ENCODE data around the gene GPR27. TPM values are rescaled to one million over a fixed set of nuclear protein-coding genes. Genes with fewer than 3 reads are reported as not detected.

GPR27 gene
- total and polyA plus RNA-seq, 2 of the 8 experiments (the other 6 are each of a cell fraction or from before 2014, with no cell fraction given): 11.3 to 12.5 TPM

GRCh38 chr3:71744738-71745137 lies 8.9 kb upstream of the GPR27 start:
- H3K23me2 ChIP-seq (ENCODE audit: low read depth, low read length): no peaks in the 10 kb centered on the region
- peaks cover 3 to 8% of the 10 kb centered on the region in 2 experiments; a peak in 1 of 4 replicates for H3K9me3 ChIP-seq (ENCODE audit: insufficient read depth in 2 of 2, low read depth in 1 of 2, low read length in 1 of 2)
- no peak overlapping the region for H3K18ac ChIP-seq (ENCODE audit: extremely low read depth, low read length)
- FAIRE-seq: no peak
- H3K36me3 ChIP-seq (ENCODE audit: control insufficient read depth in 2 of 4, insufficient read depth in 4 of 4, low read length in 3 of 4): no peaks in the 10 kb centered on the region
- no peaks in the 10 kb centered on the region for H4K20me1 ChIP-seq (replicated peaks in 1 of 2; ENCODE audit: control insufficient read depth in 1 of 2, insufficient read depth in 2 of 2, low read length in 2 of 2)
- no peak overlapping the region for H4K91ac ChIP-seq (replicated peaks; ENCODE audit: insufficient read length, low read length)
- no peak overlapping the region for H3K56ac ChIP-seq (replicated peaks; ENCODE audit: insufficient read length, low read depth, low read length)
- no peak overlapping the region for H2BK120ac ChIP-seq (replicated peaks; ENCODE audit: low read depth, low read length)
- WGBS, 2 experiments (ENCODE audit: extremely low coverage in 1 of 2, insufficient coverage in 1 of 2, insufficient read length in 1 of 2, insufficient replicate concordance in 2 of 2, low coverage in 1 of 2, low lambda C conversion rate in 2 of 2, missing lambda C conversion rate in 1 of 2): 92% methylated on average over 3 of the region's 3 CpGs; no CpG with 5 or more reads in 1 of the 2 experiments
- H3K23ac ChIP-seq (ENCODE audit: insufficient read length): no peak overlapping the region
- no peak overlapping the region for H2BK20ac ChIP-seq (ENCODE audit: low read length)
- no peak overlapping the region for H3K14ac ChIP-seq (ENCODE audit: insufficient read length)
- ChIA-PET CTCF (ENCODE audit: partially characterized antibody) (interaction anchor here (1.8 to 2.4 kb wide), 2 partner anchors 15 to 131 kb away, joined by 4 to 15 read pairs; no protein-coding TSS in a partner anchor), POLR2A (ENCODE audit: partially characterized antibody) (interaction anchor here (1.3 kb wide), 1 partner anchor 10 kb away, joined by 3 read pairs; no protein-coding TSS in a partner anchor)
- H2AFZ ChIP-seq (ENCODE audit: low read length): no peak overlapping the region
- H3K9ac ChIP-seq (replicated peaks in 1 of 4; ENCODE audit: extremely low read depth in 1 of 4, low read depth in 3 of 4, low read length in 3 of 4): no peak overlapping the region
- no peaks in the 10 kb centered on the region; a peak in 1 of 7 replicates for H3K27me3 ChIP-seq (replicated peaks in 1 of 4; ENCODE audit: control insufficient read depth in 3 of 4, extremely low read depth in 1 of 4, insufficient read depth in 3 of 4, low read length in 3 of 4)
- H2BK12ac ChIP-seq (ENCODE audit: low read depth, low read length): no peak overlapping the region
- no peak overlapping the region for H3K4me3 ChIP-seq (ENCODE audit: extremely low read depth in 1 of 4, insufficient read depth in 2 of 4, low read depth in 3 of 4, low read length in 4 of 4)
- DNase-seq (ENCODE audit: low read depth in 1 of 2, low spot score in 2 of 2): no peak
- H3K79me1 ChIP-seq (ENCODE audit: low read depth, low read length): no peaks in the 10 kb centered on the region
- H2AK5ac ChIP-seq (ENCODE audit: low read depth, low read length): no peak overlapping the region
- no peak overlapping the region for H3K4me2 ChIP-seq (ENCODE audit: insufficient read depth in 1 of 2, low read depth in 2 of 2, low read length in 2 of 2)
- TF ChIP-seq SP1 (IDR thresholded peaks at IDR 0.05; ENCODE audit: low read depth, low read length): no peak
- no peak overlapping the region for H3K4ac ChIP-seq (replicated peaks; ENCODE audit: insufficient read length, low read depth, low read length)
- H2BK5ac ChIP-seq (ENCODE audit: low read depth, low read length): no peak overlapping the region
- H2BK15ac ChIP-seq (ENCODE audit: low read length): no peak overlapping the region
- H4K5ac ChIP-seq (ENCODE audit: insufficient read length, low read depth, low read length): no peak overlapping the region
- no peak overlapping the region for H4K8ac ChIP-seq (ENCODE audit: extremely low read depth, insufficient read depth, low read length)
- H3K4me1 ChIP-seq (replicated peaks in 1 of 4; ENCODE audit: control insufficient read depth in 3 of 4, insufficient read depth in 4 of 4, low read length in 3 of 4): no peaks in the 10 kb centered on the region
- H3K79me2 ChIP-seq (ENCODE audit: control insufficient read depth in 1 of 2, insufficient read depth in 2 of 2, low read length in 2 of 2): no peaks in the 10 kb centered on the region
- no peak overlapping the region for H3K27ac ChIP-seq (ENCODE audit: low read depth, low read length)

All from H1 (cell line).